PC-3 (cell line): ENCODE data around the gene GRIN2A. TPM values are rescaled to one million over a fixed set of nuclear protein-coding genes. Genes with fewer than 3 reads are reported as not detected.

Experiments used
- ATAC-seq: fragments of 200-7000 bp; cut with Tn5 transposase; 2 replicates; pipeline ENCODE4 v1.9.1; 2020; ENCODE audit warnings: mild to moderate bottlenecking, moderate library complexity
- BruUV-seq: library from RNA; stranded (reverse); fragments of 400-500 nt; replicated peaks from 2 replicates; lab custom pipeline; 2021; lab: Mats Ljungman, UMichigan
- CTCF ChIA-PET: fragments of 300-600 bp; sonication (Branson Sonifier 250); formaldehyde crosslinking; loops from one replicate; lab custom pipeline; 2022; ENCODE audit warnings: antibody characterized with exemption; lab: Charles Lee
- POLR2A ChIA-PET: fragments of 300-600 bp; sonication (Branson Sonifier 250); formaldehyde crosslinking; loops from one replicate; lab custom pipeline; 2022; ENCODE audit warnings: antibody characterized with exemption; ENCODE audit not compliant: unreplicated experiment; lab: Charles Lee
- DNase-seq: peaks from one replicate; pipeline ENCODE4 v3.0.0-alpha.2; 2015
- H2AFZ ChIP-seq: fragments of 300-600 bp; sonication (generic); 2 replicates; pipeline ENCODE4 v1.6.0; 2016; ENCODE audit warnings: antibody characterized with exemption, low read length
- H3F3A ChIP-seq: fragments of 300-600 bp; sonication (generic); one replicate; pipeline ENCODE4 v1.6.0; 2017; ENCODE audit warnings: antibody characterized with exemption, low read length, control low read depth, mild to moderate bottlenecking; ENCODE audit not compliant: unreplicated experiment
- H3K27ac ChIP-seq: fragments of 300-600 bp; sonication (generic); 2 replicates; pipeline ENCODE4 v1.5.1; 2016; ENCODE audit warnings: mild to moderate bottlenecking, low read length
- H3K27me3 ChIP-seq: fragments of 300-600 bp; sonication (generic); 2 replicates; pipeline ENCODE4 v1.6.1; 2016; ENCODE audit warnings: low read length, mixed read lengths
- H3K36me3 ChIP-seq: fragments of 300-600 bp; sonication (generic); 2 replicates; pipeline ENCODE4 v1.6.1; 2016; ENCODE audit warnings: low read depth, mixed run types, low read length, mixed read lengths
- H3K4me1 ChIP-seq: fragments of 300-600 bp; sonication (generic); 2 replicates; pipeline ENCODE4 v1.5.1; 2016; ENCODE audit warnings: low read length; ENCODE audit not compliant: insufficient read depth
- H3K4me2 ChIP-seq: fragments of 300-600 bp; sonication (generic); 2 replicates; pipeline ENCODE4 v1.6.0; 2016; ENCODE audit warnings: low read length
- H3K4me3 ChIP-seq: fragments of 300-600 bp; sonication (generic); 2 replicates; pipeline ENCODE4 v1.5.1; 2016; ENCODE audit warnings: mild to moderate bottlenecking, low read length, mixed read lengths
- H3K79me2 ChIP-seq: fragments of 300-600 bp; sonication (generic); 2 replicates; pipeline ENCODE4 v1.6.1; 2017; ENCODE audit warnings: low read length, mixed read lengths
- H3K9ac ChIP-seq: fragments of 300-600 bp; sonication (generic); 2 replicates; pipeline ENCODE4 v1.6.0; 2016; ENCODE audit warnings: mild to moderate bottlenecking, low read length
- H3K9me2 ChIP-seq: fragments of 300-600 bp; sonication (generic); replicated peaks from 2 replicates; pipeline ENCODE4 v1.6.1; 2016; ENCODE audit warnings: mixed run types, low read length, mixed read lengths
- H3K9me3 ChIP-seq: fragments of 300-600 bp; sonication (generic); 2 replicates; pipeline ENCODE4 v1.6.1; 2016; ENCODE audit warnings: low read length, mixed read lengths
- H4K20me1 ChIP-seq: fragments of 300-600 bp; sonication (generic); 2 replicates; pipeline ENCODE4 v1.6.1; 2016; ENCODE audit warnings: low read length, mixed read lengths
- EZH2 ChIP-seq: fragments of 300-600 bp; sonication (generic); IDR thresholded peaks from one replicate; pipeline ENCODE4 v1.6.1; 2017; ENCODE audit warnings: antibody characterized with exemption, mild to moderate bottlenecking, low read length; ENCODE audit not compliant: unreplicated experiment
- EZH2phosphoT487 ChIP-seq: fragments of 300-600 bp; sonication (generic); IDR thresholded peaks from 2 replicates; pipeline ENCODE4 v1.6.1; 2018; ENCODE audit warnings: mild to moderate bottlenecking, antibody characterized with exemption, low read length, borderline replicate concordance
- intact Hi-C: fragments of 100-400 bp; cut with micrococcal nuclease; formaldehyde crosslinking; loops from 2 replicates; pipeline ENCODE4 v1.9.0; 2023
- total RNA-seq: library from RNA; depleted of rRNA; stranded (reverse); fragments of >200 nt; gene quantifications from 2 replicates; pipeline ENCODE4 v1.2.3, GENCODE V29; 2014
- TF ChIP-seq, protein P1 (sequence below): fragments of 300-600 bp; sonication (generic); conservative IDR thresholded peaks from 2 replicates; pipeline ENCODE4 v1.5.1; 2017; ENCODE audit warnings: antibody characterized with exemption, low read depth, mild to moderate bottlenecking, low read length

Gene GRIN2A
- total RNA-seq, 1 experiment from 2014 or later, result 0.04 TPM

DNA sequence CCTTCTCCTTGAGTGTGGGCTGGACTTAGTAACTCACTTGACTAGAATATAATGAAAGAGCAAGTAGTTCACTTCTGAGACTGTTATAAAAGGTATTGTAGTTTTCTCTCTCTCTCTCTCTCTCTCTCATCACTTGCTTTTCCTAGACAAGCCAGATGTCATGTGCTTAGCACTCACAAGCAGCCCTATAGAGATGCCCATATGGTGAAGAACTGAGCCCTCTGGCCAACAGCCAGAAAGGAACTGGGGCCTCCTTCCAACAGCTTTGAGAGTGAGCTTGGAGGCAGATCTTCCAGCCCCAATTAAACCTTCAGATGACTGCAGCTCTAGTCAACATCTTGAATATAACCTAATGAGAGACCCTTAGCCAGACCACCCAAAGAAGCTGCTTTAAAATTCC lies 440.5 kb downstream of the GRIN2A start:
- Histone ChIP-seq H3K9me2 (no peaks in the 10 kb centered on the region), H3K27ac (no peak overlapping the region), H3K36me3 (no peaks in the 10 kb centered on the region), H3K27me3 (no peaks in the 10 kb centered on the region), H3K9ac (no peak overlapping the region), H2AFZ (no peak overlapping the region), H3K4me3 (no peak overlapping the region), H3K4me1 (no peaks in the 10 kb centered on the region), H3K79me2 (no peaks in the 10 kb centered on the region), H4K20me1 (no peaks in the 10 kb centered on the region), H3K9me3 (no peaks in the 10 kb centered on the region), H3F3A (no peaks in the 10 kb centered on the region), H3K4me2 (no peak overlapping the region)
- TF ChIP-seq, protein P1, sequence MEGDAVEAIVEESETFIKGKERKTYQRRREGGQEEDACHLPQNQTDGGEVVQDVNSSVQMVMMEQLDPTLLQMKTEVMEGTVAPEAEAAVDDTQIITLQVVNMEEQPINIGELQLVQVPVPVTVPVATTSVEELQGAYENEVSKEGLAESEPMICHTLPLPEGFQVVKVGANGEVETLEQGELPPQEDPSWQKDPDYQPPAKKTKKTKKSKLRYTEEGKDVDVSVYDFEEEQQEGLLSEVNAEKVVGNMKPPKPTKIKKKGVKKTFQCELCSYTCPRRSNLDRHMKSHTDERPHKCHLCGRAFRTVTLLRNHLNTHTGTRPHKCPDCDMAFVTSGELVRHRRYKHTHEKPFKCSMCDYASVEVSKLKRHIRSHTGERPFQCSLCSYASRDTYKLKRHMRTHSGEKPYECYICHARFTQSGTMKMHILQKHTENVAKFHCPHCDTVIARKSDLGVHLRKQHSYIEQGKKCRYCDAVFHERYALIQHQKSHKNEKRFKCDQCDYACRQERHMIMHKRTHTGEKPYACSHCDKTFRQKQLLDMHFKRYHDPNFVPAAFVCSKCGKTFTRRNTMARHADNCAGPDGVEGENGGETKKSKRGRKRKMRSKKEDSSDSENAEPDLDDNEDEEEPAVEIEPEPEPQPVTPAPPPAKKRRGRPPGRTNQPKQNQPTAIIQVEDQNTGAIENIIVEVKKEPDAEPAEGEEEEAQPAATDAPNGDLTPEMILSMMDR, result no peak
- no peak for TF ChIP-seq EZH2
- no peak for TF ChIP-seq EZH2phosphoT487
- ChIA-PET CTCF (no interaction called here), POLR2A (no interaction called here)
- ATAC-seq (no peak), DNase-seq (no peak)
- no TSS peak for BruUV-seq
- intact Hi-C loops, result no loop called here

DNA sequence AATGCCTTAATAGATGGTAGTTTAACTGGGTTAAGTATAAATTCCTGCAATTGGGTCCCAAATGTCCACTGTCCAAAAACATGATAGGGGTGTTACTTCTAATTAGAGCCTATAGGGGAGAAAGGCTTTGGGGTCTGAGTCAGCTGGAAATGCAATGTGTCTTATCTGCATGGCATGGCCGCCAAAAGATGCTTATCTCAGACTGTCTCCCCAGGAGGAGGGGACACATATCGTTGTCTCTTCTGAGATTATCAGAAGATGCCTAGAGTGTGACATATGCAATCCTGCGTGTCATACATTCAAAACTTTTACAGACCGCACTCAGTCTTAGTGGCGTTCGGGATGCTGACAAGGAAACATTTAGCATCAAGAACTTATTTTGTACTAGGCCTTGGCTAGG lies 442.9 kb downstream of the GRIN2A start:
- H3K9me2 ChIP-seq, result no peaks in the 10 kb centered on the region
- ChIA-PET CTCF (no interaction called here), POLR2A (no interaction called here)
- no peaks in the 10 kb centered on the region for H3F3A ChIP-seq
- BruUV-seq, result no TSS peak
- TF ChIP-seq EZH2 (no peak), EZH2phosphoT487 (no peak)
- TF ChIP-seq, protein P1, result no peak
- no peaks in the 10 kb centered on the region for H3K36me3 ChIP-seq
- no peak for DNase-seq
- H3K4me3 ChIP-seq, result no peak overlapping the region
- intact Hi-C loops, result no loop called here
- H2AFZ ChIP-seq, result no peak overlapping the region
- no peaks in the 10 kb centered on the region for H4K20me1 ChIP-seq
- no peak overlapping the region for H3K9ac ChIP-seq
- ATAC-seq, result no peak
- H3K27ac ChIP-seq, result no peak overlapping the region
- H3K4me1 ChIP-seq, result no peaks in the 10 kb centered on the region
- no peak overlapping the region for H3K4me2 ChIP-seq
- no peaks in the 10 kb centered on the region for H3K27me3 ChIP-seq
- no peaks in the 10 kb centered on the region for H3K9me3 ChIP-seq
- no peaks in the 10 kb centered on the region for H3K79me2 ChIP-seq

DNA sequence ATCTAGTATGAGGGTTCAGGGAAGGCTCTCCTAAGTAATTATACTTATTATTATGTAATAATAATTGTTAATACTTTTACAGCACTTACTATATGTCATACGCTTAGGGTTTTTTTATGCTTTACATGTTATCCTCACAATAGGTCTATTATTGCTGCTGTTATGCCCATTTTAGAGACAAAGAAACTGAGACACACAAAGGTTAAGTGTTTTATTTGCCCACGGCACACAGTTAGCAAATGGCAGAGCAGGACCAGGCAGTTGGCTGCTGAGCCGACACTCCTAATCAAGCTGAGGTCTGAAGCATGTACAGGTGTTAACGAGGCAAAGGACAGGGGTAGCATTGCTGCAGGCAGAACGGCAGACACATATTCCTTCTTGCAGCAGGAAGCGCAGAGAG lies 443.5 kb downstream of the GRIN2A start:
- Histone ChIP-seq H3K79me2 (no peaks in the 10 kb centered on the region), H3K27ac (no peak overlapping the region), H3K27me3 (no peaks in the 10 kb centered on the region), H3K4me1 (no peaks in the 10 kb centered on the region), H2AFZ (no peak overlapping the region), H3K4me2 (no peak overlapping the region), H3K9me2 (no peaks in the 10 kb centered on the region), H3F3A (no peaks in the 10 kb centered on the region), H4K20me1 (no peaks in the 10 kb centered on the region), H3K36me3 (no peaks in the 10 kb centered on the region), H3K9me3 (no peaks in the 10 kb centered on the region), H3K9ac (no peak overlapping the region), H3K4me3 (no peak overlapping the region)
- TF ChIP-seq EZH2, result no peak
- intact Hi-C loops, result no loop called here
- no peak for DNase-seq
- no peak for ATAC-seq
- POLR2A ChIA-PET, result no interaction called here
- BruUV-seq, result no TSS peak
- CTCF ChIA-PET, result no interaction called here
